Motor neuron (in vitro differentiated cells): Measurements from ENCODE around the gene NTMT1. TPM values are rescaled to one million over a fixed set of nuclear protein-coding genes. Genes with fewer than 3 reads are reported as not detected.

Experiments used
- ATAC-seq, 8 experiments: fragments of 200-7000 bp; cut with Tn5 transposase; replicated peaks in 6 of 8; 2 replicates each; pipeline ENCODE4 v1.8.0; 2021; ENCODE audit warnings: mild to moderate bottlenecking in 8 of 8, moderate library complexity in 8 of 8
- H3K27ac ChIP-seq, 2 donors: fragments of 250-450 bp; sonication (Bioruptor Pico); 2 replicates each; pipeline ENCODE4 v1.9.0; 2021; ENCODE audit warnings: antibody characterized with exemption in 2 of 2, mild to moderate bottlenecking in 2 of 2, moderate library complexity in 1 of 2
- H3K4me1 ChIP-seq, 2 donors: fragments of 250-450 bp; sonication (Bioruptor Pico); replicated peaks in 1 of 2; 2 replicates each; pipeline ENCODE4 v1.6.1; 2021; ENCODE audit warnings: antibody characterized with exemption in 2 of 2, mild to moderate bottlenecking in 2 of 2, moderate library complexity in 1 of 2
- H3K4me3 ChIP-seq, 5 donors: fragments of 250-450 bp; sonication (Bioruptor Pico); 2 replicates each; pipeline ENCODE4 v1.9.0; 2021; ENCODE audit warnings: antibody characterized with exemption in 5 of 5, mild to moderate bottlenecking in 5 of 5, moderate library complexity in 4 of 5
- WGBS, 10 experiments: fragments of 450-650 bp; shearing (Covaris generic); methylation state at CpG; one replicate each; pipeline ENCODE4 v1.0.0; 2022; 5-methylcytosine and 5-hydroxymethylcytosine counted together
- in situ Hi-C, 9 experiments: fragments of 400-800 bp; cut with MboI; loops; one replicate each; pipeline ENCODE4 v1.15.0; 2021; ENCODE audit warnings: low sequenced_read_pairs in 9 of 9, low pct_unique_long_range_greater_than_20kb in 2 of 9; ENCODE audit not compliant: unreplicated experiment in 9 of 9
- total RNA-seq, 8 experiments: library from RNA; unstranded; fragments of 300-600 nt; gene quantifications; 2 replicates each; pipeline versions ENCODE4 v1.2.3 to v1.2.4, GENCODE V29; 2022

NTMT1 gene
- total RNA-seq, 8 experiments from 2014 or later: 25.4 to 49.4 (median 35.2) TPM

- WGBS, 10 experiments: 26 to 80% (median 59%) methylated on average over 1 to 14 of the region's 17 CpGs; no CpG with 5 or more reads in 1 of the 10 experiments
- H3K4me1 ChIP-seq: peaks cover 0 to 5% of the 10 kb centered on the region in 2 donors
- ATAC-seq: peak in 1 of 8 experiments; percentile 43
- no peak overlapping the region for H3K4me3 ChIP-seq
- H3K27ac ChIP-seq: no peak overlapping the region
- in situ Hi-C loops: loop anchor here in 1 of 9 experiments (25.0 kb wide), 1 partner anchor 118 kb away; no protein-coding TSS in a partner anchor
These were observed 43.3 kb downstream of the NTMT1 start for GRCh38 chr9:129669141-129669718.

DNA sequence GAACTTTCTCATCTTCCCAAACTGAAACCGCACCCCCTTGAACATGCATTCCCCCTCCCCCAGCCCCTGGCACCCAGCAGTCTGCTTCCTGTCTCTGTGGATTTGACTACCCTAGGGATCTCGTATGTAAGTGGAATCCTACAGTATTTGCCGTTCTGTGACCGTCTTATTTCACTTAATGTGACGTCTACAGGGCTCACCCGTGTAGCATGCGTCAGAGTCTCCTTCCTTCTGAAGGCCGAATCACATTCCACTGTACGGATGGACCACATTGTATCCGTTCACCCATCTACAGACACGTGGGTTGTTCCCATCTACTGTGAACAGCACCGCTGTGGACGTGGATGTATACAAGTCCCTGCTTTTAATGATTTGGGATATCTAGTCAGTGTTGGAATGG, 44.0 kb downstream of the NTMT1 start:
- 50 to 92% methylated on average over 2 to 10 of the region's 13 CpGs; no CpG with 5 or more reads in 8 of the 10 experiments for WGBS, 10 experiments
- H3K4me1 ChIP-seq: peaks cover 0 to 5% of the 10 kb centered on the region in 2 donors
- in situ Hi-C loops: loop anchor here in 1 of 9 experiments (25.0 kb wide), 1 partner anchor 117 kb away; no protein-coding TSS in a partner anchor
- no peak overlapping the region for H3K27ac ChIP-seq
- ATAC-seq: no peak
- no peak overlapping the region for H3K4me3 ChIP-seq

- Histone ChIP-seq H3K4me3 (no peak overlapping the region), H3K4me1 (peaks cover 0 to under 1% of the 10 kb centered on the region in 2 donors), H3K27ac (no peak overlapping the region)
- peak in 1 of 8 experiments; percentile 6 for ATAC-seq
- WGBS, 10 experiments: 20 to 74% (median 66%) methylated on average over 1 to 4 of the region's 9 CpGs; no CpG with 5 or more reads in 5 of the 10 experiments
- in situ Hi-C loops: loop anchor here in 1 of 9 experiments (25.0 kb wide), 1 partner anchor 116 kb away; no protein-coding TSS in a partner anchor
These were observed 45.1 kb downstream of the NTMT1 start for GRCh38 chr9:129671065-129671464.

DNA sequence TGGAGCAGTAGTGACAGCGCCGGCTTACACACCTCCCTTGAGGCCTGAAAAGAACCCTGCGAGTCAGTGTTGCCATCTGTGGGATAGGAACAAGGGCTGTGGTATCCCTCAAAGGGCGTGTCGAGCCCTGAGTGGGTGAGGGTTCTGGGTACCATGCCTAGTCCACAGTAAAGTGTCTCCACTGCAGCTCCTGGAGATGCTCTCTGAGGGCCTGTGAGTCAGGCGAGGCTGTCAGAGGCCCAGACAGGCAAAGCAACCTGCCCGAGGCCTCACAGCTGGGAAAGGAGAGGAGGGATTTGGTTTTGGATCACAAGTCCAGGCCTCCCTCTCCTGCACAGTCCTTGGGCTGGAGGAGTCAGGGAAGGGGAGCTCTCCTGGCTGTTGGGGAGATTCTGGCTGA, 45.6 kb downstream of the NTMT1 start:
- WGBS, 10 experiments: 27 to 100% (median 77%) methylated on average over 2 to 4 of the region's 7 CpGs; no CpG with 5 or more reads in 6 of the 10 experiments
- H3K27ac ChIP-seq: no peak overlapping the region
- no peak overlapping the region for H3K4me3 ChIP-seq
- no peaks in the 10 kb centered on the region for H3K4me1 ChIP-seq
- ATAC-seq: peak in 4 of 8 experiments; percentile 8 to 16 (median 10)
- in situ Hi-C loops: loop anchor here in 1 of 9 experiments (25.0 kb wide), 1 partner anchor 116 kb away; no protein-coding TSS in a partner anchor

DNA sequence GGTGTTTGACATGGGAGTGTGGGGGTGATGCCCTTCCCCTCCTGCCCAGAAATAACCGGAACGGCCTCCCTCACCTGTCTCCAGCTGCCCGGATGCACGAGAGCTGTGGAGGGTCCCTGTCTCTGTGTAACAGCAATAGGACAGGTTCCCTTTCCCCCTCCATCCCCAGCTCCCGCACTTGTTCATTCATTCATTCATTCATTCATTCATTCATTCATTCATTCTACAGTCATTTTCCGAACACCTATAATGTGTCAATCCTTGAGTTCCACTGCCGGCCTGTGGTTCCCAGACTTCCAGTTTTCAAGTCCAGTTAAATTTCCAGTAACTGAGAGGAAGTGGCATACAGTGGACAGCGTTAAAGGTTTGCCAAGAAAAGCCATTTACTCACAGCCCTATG, 46.7 kb downstream of the NTMT1 start:
- in situ Hi-C loops: loop anchor here in 1 of 9 experiments (25.0 kb wide), 1 partner anchor 115 kb away; no protein-coding TSS in a partner anchor
- H3K4me3 ChIP-seq: no peak overlapping the region
- H3K4me1 ChIP-seq: peaks cover 0 to 6% of the 10 kb centered on the region in 2 donors
- WGBS, 10 experiments: 51 to 100% (median 85%) methylated on average over 1 to 6 of the region's 8 CpGs; no CpG with 5 or more reads in 2 of the 10 experiments
- no peak overlapping the region for H3K27ac ChIP-seq
- no peak for ATAC-seq

- 59 to 91% methylated on average over 4 of the region's 12 CpGs; no CpG with 5 or more reads in 8 of the 10 experiments for WGBS, 10 experiments
- in situ Hi-C loops: loop anchor here in 1 of 9 experiments (25.0 kb wide), 1 partner anchor 114 kb away; no protein-coding TSS in a partner anchor
- peak in 1 of 8 experiments; percentile 8 for ATAC-seq
These were observed 47.6 kb downstream of the NTMT1 start for GRCh38 chr9:129673602-129674001.

GRCh38 chr9:129674229-129674628, 48.3 kb downstream of the NTMT1 start:
- no peak overlapping the region for H3K4me3 ChIP-seq
- no peak for ATAC-seq
- peaks cover 0 to 7% of the 10 kb centered on the region in 2 donors for H3K4me1 ChIP-seq
- no peak overlapping the region for H3K27ac ChIP-seq
- in situ Hi-C loops: loop anchor here in 1 of 9 experiments (25.0 kb wide), 1 partner anchor 113 kb away; no protein-coding TSS in a partner anchor
- 20% methylated on average over 3 of the region's 7 CpGs; no CpG with 5 or more reads in 9 of the 10 experiments for WGBS, 10 experiments

More at GRCh38 chr9:129673602-129674001, 47.6 kb downstream of the NTMT1 start:
- Histone ChIP-seq H3K4me3 (no peak overlapping the region), H3K4me1 (peaks cover 0 to 7% of the 10 kb centered on the region in 2 donors), H3K27ac (no peak overlapping the region)

GRCh38 chr9:129675620-129676019, 49.7 kb downstream of the NTMT1 start:
- WGBS, 10 experiments: 20 to 91% (median 70%) methylated on average over 2 to 20 of the region's 27 CpGs; no CpG with 5 or more reads in 6 of the 10 experiments
- in situ Hi-C loops: no loop called here
- no peak overlapping the region for H3K27ac ChIP-seq
- peak in 1 of 8 experiments; percentile 3 for ATAC-seq
- no peak overlapping the region for H3K4me3 ChIP-seq
- H3K4me1 ChIP-seq: peaks cover 0 to 7% of the 10 kb centered on the region in 2 donors

DNA sequence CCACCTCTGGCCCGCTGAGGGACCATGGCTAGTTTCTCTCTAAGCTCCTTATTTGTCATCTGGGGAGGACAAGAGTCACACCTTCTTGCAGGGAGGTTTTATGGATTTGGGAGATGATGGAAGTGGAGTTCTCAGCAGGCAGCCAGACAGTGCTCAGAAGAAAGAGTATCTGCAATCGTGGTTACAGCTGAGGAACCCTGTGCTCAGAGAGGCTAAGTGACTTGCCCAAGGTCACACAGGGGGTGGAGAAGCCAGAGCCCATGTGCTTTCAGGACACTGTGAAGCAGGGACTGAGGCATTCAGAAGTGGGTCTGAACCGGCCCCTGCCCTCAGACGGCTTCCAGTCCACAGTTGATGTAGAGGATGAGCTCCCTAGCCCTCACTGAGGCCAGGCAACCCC, 50.3 kb downstream of the NTMT1 start:
- Histone ChIP-seq H3K27ac (no peak overlapping the region), H3K4me1 (peaks cover 0 to 7% of the 10 kb centered on the region in 2 donors), H3K4me3 (no peak overlapping the region)
- in situ Hi-C loops: no loop called here
- WGBS, 10 experiments: 68 to 100% (median 90%) methylated on average over 1 to 3 of the region's 4 CpGs; no CpG with 5 or more reads in 5 of the 10 experiments
- no peak for ATAC-seq

DNA sequence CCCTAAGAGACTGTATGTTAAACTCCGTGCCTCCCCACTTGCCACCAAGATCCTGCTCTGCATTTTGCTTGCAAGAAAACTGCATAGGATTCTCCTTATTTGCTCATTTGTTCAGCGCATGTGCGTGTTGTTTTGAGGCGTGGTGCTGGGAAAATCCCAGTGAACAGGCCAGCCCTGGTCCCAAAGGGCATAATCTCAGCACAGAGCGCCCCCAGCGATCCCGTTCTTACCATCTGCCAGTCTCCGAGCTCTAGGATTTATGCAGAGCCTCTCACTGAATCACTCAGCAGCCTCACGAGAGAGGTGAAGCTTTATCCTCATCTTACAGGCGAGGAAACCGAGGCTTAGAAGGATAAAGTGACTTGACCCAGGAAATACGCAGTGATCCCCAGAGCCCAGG, 51.0 kb downstream of the NTMT1 start:
- peak in 6 of 8 experiments; percentile 16 to 97 (median 69) for ATAC-seq
- in situ Hi-C loops: no loop called here

GRCh38 chr9:129677456-129677855, 51.5 kb downstream of the NTMT1 start:
- 22 to 38% (median 32%) methylated on average over 3 to 6 of the region's 9 CpGs; no CpG with 5 or more reads in 7 of the 10 experiments for WGBS, 10 experiments
- H3K4me3 ChIP-seq: no peak overlapping the region
- peaks cover 0 to 7% of the 10 kb centered on the region in 2 donors for H3K4me1 ChIP-seq
- peak; percentile 50 to 83 (median 65) for ATAC-seq
- in situ Hi-C loops: no loop called here
- H3K27ac ChIP-seq: no peak overlapping the region

More for the DNA sequence above, 51.0 kb downstream of the NTMT1 start:
- Histone ChIP-seq H3K4me1 (peaks cover 0 to 7% of the 10 kb centered on the region in 2 donors), H3K27ac (no peak overlapping the region), H3K4me3 (no peak overlapping the region)
- 15 to 93% (median 63%) methylated on average over 1 to 9 of the region's 12 CpGs; no CpG with 5 or more reads in 4 of the 10 experiments for whole genome bisulfite sequencing, 10 experiments

GRCh38 chr9:129678844-129679243, 52.9 kb downstream of the NTMT1 start:
- ATAC-seq: no peak
- Histone ChIP-seq H3K27ac (no peak overlapping the region), H3K4me3 (no peak overlapping the region), H3K4me1 (peaks cover 0 to 7% of the 10 kb centered on the region in 2 donors)
- in situ Hi-C loops: no loop called here
- 80 to 86% methylated on average over 1 to 7 of the region's 9 CpGs; no CpG with 5 or more reads in 8 of the 10 experiments for WGBS, 10 experiments

DNA sequence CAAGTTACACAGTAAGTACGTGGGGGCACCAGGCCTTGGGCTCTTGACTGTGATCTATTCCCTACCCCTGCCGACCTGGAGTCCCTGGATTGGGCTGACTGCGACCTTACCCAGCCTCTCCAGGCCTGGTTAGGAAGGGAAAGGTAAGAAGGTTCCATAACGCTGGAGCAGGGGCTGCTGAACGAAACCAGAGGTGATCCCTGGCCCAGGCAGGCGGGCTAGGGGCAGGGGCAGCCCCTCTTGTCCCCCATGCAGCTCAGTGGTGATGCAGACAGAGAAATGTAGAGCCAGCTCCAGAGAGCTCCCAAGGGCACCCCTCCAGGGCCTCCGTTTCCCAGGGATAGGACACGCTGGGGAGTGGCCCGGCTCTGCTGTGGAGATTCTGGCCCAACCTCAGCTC, 53.6 kb downstream of the NTMT1 start:
- H3K4me1 ChIP-seq: peaks cover 0 to 7% of the 10 kb centered on the region in 2 donors
- 55 to 89% (median 70%) methylated on average over 2 to 5 of the region's 9 CpGs; no CpG with 5 or more reads in 5 of the 10 experiments for WGBS, 10 experiments
- in situ Hi-C loops: no loop called here
- H3K27ac ChIP-seq: no peak overlapping the region
- no peak overlapping the region for H3K4me3 ChIP-seq
- ATAC-seq: no peak
